GM12878 (cell line): ENCODE results near the gene CFAP410. TPM values are rescaled to one million over a fixed set of nuclear protein-coding genes. Genes with fewer than 3 reads are reported as not detected.

ENCODE experiments used
- ATAC-seq: fragments of 200-7000 bp; cut with Tn5 transposase; 3 replicates; pipeline ENCODE4 v1.9.1; 2020; ENCODE audit warnings: mild to moderate bottlenecking, moderate library complexity
- BruUV-seq: library from RNA; stranded (reverse); fragments of 400-500 nt; replicated peaks from 2 replicates; lab custom pipeline; 2021; lab: Mats Ljungman, UMichigan
- CTCF ChIA-PET: fragments of 300-600 bp; sonication (Branson Sonifier 250); formaldehyde crosslinking; extraction: SDS; loops from one replicate; lab custom pipeline; 2021; ENCODE audit warnings: inconsistent platforms; lab: Yijun Ruan, JAX
- POLR2A ChIA-PET: fragments of 350-600 bp; formaldehyde crosslinking; extraction: SDS; loops from one replicate; lab custom pipeline; 2021; ENCODE audit warnings: inconsistent platforms; lab: Charles Lee
- RAD21 ChIA-PET: fragments of 300-600 bp; sonication (Branson Sonifier 250); formaldehyde crosslinking; loops from one replicate; lab custom pipeline; 2023; ENCODE audit warnings: antibody characterized with exemption; ENCODE audit not compliant: unreplicated experiment; lab: Charles Lee
- SMC1A ChIA-PET: fragments of 300-600 bp; sonication (Branson Sonifier 250); formaldehyde crosslinking; loops from one replicate; lab custom pipeline; 2023; ENCODE audit not compliant: unreplicated experiment, uncharacterized antibody; lab: Charles Lee
- DNase-seq: peaks from one replicate; pipeline ENCODE4 v3.0.0-alpha.2; 2011; ENCODE audit warnings: low read depth, low spot score
- FAIRE-seq: peaks from 3 replicates; lab custom pipeline; 2011; peaks lifted over from hg19 to GRCh38; lab: Jason Lieb, UNC
- H2AFZ ChIP-seq: 2 replicates; pipeline ENCODE4 v1.6.0; 2011; ENCODE audit warnings: low read depth, low read length, control low read depth; ENCODE audit not compliant: control insufficient read depth
- H3K27ac ChIP-seq: 2 replicates; pipeline ENCODE4 v1.5.1; 2011; ENCODE audit warnings: control low read depth; ENCODE audit not compliant: control insufficient read depth, insufficient read depth
- H3K27me3 ChIP-seq, 2 experiments: replicated peaks in 1 of 2; 2 replicates each; pipeline versions ENCODE4 v1.6.0 to v1.6.1; 2011; ENCODE audit warnings: low read length in 1 of 2; ENCODE audit not compliant: control insufficient read depth in 2 of 2, insufficient read depth in 2 of 2
- H3K36me3 ChIP-seq, 2 experiments: 2 replicates each; pipeline ENCODE4 v1.5.1; 2011; ENCODE audit warnings: low read length in 1 of 2; ENCODE audit not compliant: control insufficient read depth in 2 of 2, insufficient read depth in 2 of 2
- H3K4me1 ChIP-seq: 2 replicates; pipeline ENCODE4 v1.6.1; 2011; ENCODE audit warnings: mild to moderate bottlenecking, low read length, moderate library complexity, mixed read lengths; ENCODE audit not compliant: control insufficient read depth, insufficient read depth
- H3K4me2 ChIP-seq: 2 replicates; pipeline ENCODE4 v1.6.0; 2011; ENCODE audit warnings: control low read depth; ENCODE audit not compliant: control insufficient read depth, insufficient read depth
- H3K4me3 ChIP-seq: fragments of 200-600 bp; sonication (generic); 2 replicates; pipeline ENCODE4 v1.5.1; 2016
- H3K79me2 ChIP-seq: 2 replicates; pipeline ENCODE4 v1.6.0; 2011; ENCODE audit warnings: low read length; ENCODE audit not compliant: control insufficient read depth, insufficient read depth
- H3K9ac ChIP-seq: 2 replicates; pipeline ENCODE4 v1.8.0; 2011; ENCODE audit warnings: low read length, control low read depth, mixed read lengths; ENCODE audit not compliant: control insufficient read depth, insufficient read depth
- H3K9me3 ChIP-seq: replicated peaks from 3 replicates; pipeline ENCODE4 v1.5.1; 2011; ENCODE audit warnings: mild to moderate bottlenecking, low read length; ENCODE audit not compliant: control insufficient read depth, insufficient read depth
- H4K20me1 ChIP-seq: 2 replicates; pipeline ENCODE4 v1.6.0; 2011; ENCODE audit not compliant: control insufficient read depth, insufficient read depth
- BACH1 ChIP-seq: fragments of 450-650 bp; IDR thresholded peaks from 2 replicates; pipeline ENCODE4 v1.6.1; 2017; ENCODE audit warnings: mild to moderate bottlenecking, borderline replicate concordance
- BHLHE40 ChIP-seq, 2 experiments: fragments of 450-650 bp in 1 of 2; IDR thresholded peaks; 2 replicates each; pipeline ENCODE4 v1.6.1; 2011 to 2017; ENCODE audit warnings: low read depth in 2 of 2, borderline replicate concordance in 1 of 2, improper control_type of control experiment in 1 of 2, low read length in 1 of 2, mild to moderate bottlenecking in 1 of 2
- NFYB ChIP-seq: IDR thresholded peaks from 2 replicates; pipeline ENCODE4 v1.6.1; 2011; ENCODE audit warnings: low read depth, mild to moderate bottlenecking, low read length, improper control_type of control experiment, moderate library complexity; ENCODE audit not compliant: insufficient read depth
- SMAD5 ChIP-seq: IDR thresholded peaks from 2 replicates; pipeline ENCODE4 v1.6.1; 2016; ENCODE audit warnings: antibody characterized with exemption, low read depth
- SREBF1 ChIP-seq: IDR thresholded peaks from 2 replicates; pipeline ENCODE4 v1.6.1; 2012; ENCODE audit warnings: mild to moderate bottlenecking, low read length
- SRF ChIP-seq, 2 experiments: IDR thresholded peaks; 2 replicates each; pipeline ENCODE4 v1.6.1; 2011; ENCODE audit warnings: low read depth in 2 of 2, low read length in 2 of 2, mild to moderate bottlenecking in 1 of 2, moderate library complexity in 1 of 2
- ZNF384 ChIP-seq: IDR thresholded peaks from 2 replicates; pipeline ENCODE4 v1.6.1; 2012; ENCODE audit warnings: low read depth, mild to moderate bottlenecking, low read length, improper control_type of control experiment, borderline replicate concordance
- WGBS: methylation state at CpG from one replicate; pipeline ENCODE4 v1.1.6; 2016; ENCODE audit warnings: low lambda C conversion rate; ENCODE audit not compliant: insufficient replicate concordance, insufficient coverage; ENCODE audit errors: missing lambda C conversion rate; 5-methylcytosine and 5-hydroxymethylcytosine counted together
- in situ Hi-C: fragments of 300-500 bp; cut with MboI; formaldehyde crosslinking; loops from 9 replicates; pipeline ENCODE4 v1.14.3; 2018; ENCODE audit warnings: mixed read lengths
- intact Hi-C: fragments of 100-400 bp; cut with micrococcal nuclease; formaldehyde crosslinking; loops from one replicate; pipeline ENCODE4 v1.14.2; 2022; ENCODE audit not compliant: unreplicated experiment
- polyA plus RNA-seq, 11 experiments: library from polyadenylated mRNA; depleted of rRNA in 4 of 11; unstranded in 6 of 11; stranded (reverse) in 5 of 11; fragments of >200 nt; fragmentation: Nextera tagmentation in 4 of 11; fragmentation: Illumina TruSeq in 1 of 11; extraction: Ambion mirVana in 4 of 11; extraction: Trizol in 1 of 11; gene quantifications; 1 replicate in 1 of 11; 2 replicates in 10 of 11; pipeline versions ENCODE4 v1.2.1 to v1.2.3, GENCODE V29; 2011 to 2016; ENCODE audit warnings: inconsistent platforms in 2 of 11, missing spikeins in 2 of 11, low read depth in 1 of 11
- total RNA-seq, 4 experiments: library from RNA; depleted of rRNA in 3 of 4; stranded (reverse); fragments of >200 nt in 3 of 4; fragmentation: Illumina TruSeq in 1 of 4; extraction: Trizol in 1 of 4; gene quantifications; 2 replicates each; pipeline versions ENCODE4 v1.2.1 to v1.2.3, GENCODE V29; 2013 to 2021

Gene CFAP410
- total and polyA plus RNA-seq, 10 of the 15 experiments (the other 5 are each of a cell fraction or from before 2014, with no cell fraction given): 0.14 to 24.8 (median 11.3) TPM

- intact Hi-C loops: no loop called here
- no peaks in the 10 kb centered on the region; a peak in 1 of 4 replicates for H3K36me3 ChIP-seq
- H3K9me3 ChIP-seq: peaks cover 6% of the 10 kb centered on the region; the same call in 1 of the 3 replicates
- H3K4me1 ChIP-seq: no peaks in the 10 kb centered on the region
- no peak for ATAC-seq
- DNase-seq: no peak
- CTCF ChIA-PET: no interaction called here
- no peak overlapping the region for H2AFZ ChIP-seq
- SMC1A ChIA-PET: no interaction called here
- no peak for FAIRE-seq
- no peaks in the 10 kb centered on the region for H4K20me1 ChIP-seq
- WGBS: 27% methylated on average over 2 of the region's 2 CpGs
- H3K27ac ChIP-seq: no peak overlapping the region
- in situ Hi-C loops: no loop called here
- POLR2A ChIA-PET: no interaction called here
- H3K9ac ChIP-seq: no peak overlapping the region
- no peak overlapping the region for H3K4me2 ChIP-seq
- TF ChIP-seq SRF (IDR thresholded peaks at IDR 0.05; ENCODE audit: low read depth in 2 of 2, low read length in 2 of 2) (no peak), SREBF1 (no peak), NFYB (no peak), ZNF384 (no peak), SMAD5 (no peak), BACH1 (no peak), BHLHE40 (IDR thresholded peaks at IDR 0.05; ENCODE audit: borderline replicate concordance in 1 of 2, low read depth in 2 of 2, low read length in 1 of 2) (no peak)
- H3K4me3 ChIP-seq: no peak overlapping the region
- no peaks in the 10 kb centered on the region for H3K27me3 ChIP-seq
- no TSS peak for BruUV-seq
- RAD21 ChIA-PET: no interaction called here
- H3K79me2 ChIP-seq: no peaks in the 10 kb centered on the region
These were observed 45.8 kb upstream of the CFAP410 start for GRCh38 chr21:44384968-44385367.

- in situ Hi-C loops: no loop called here
- H3K79me2 ChIP-seq: no peaks in the 10 kb centered on the region
- no peak for TF ChIP-seq SMAD5
- ATAC-seq (no peak), FAIRE-seq (no peak), DNase-seq (no peak)
- peaks cover 6% of the 10 kb centered on the region; the same call in 1 of the 3 replicates for H3K9me3 ChIP-seq
- H3K4me3 ChIP-seq: no peak overlapping the region
- no peak overlapping the region for H3K27ac ChIP-seq
- SMC1A ChIA-PET: no interaction called here
- POLR2A ChIA-PET: no interaction called here
- H3K4me1 ChIP-seq: no peaks in the 10 kb centered on the region
- H3K9ac ChIP-seq: no peak overlapping the region
- H2AFZ ChIP-seq: no peak overlapping the region
- H3K36me3 ChIP-seq: no peaks in the 10 kb centered on the region; a peak in 1 of 4 replicates
- RAD21 ChIA-PET: no interaction called here
- 67% methylated on average over 4 of the region's 4 CpGs for WGBS
- no peak overlapping the region for H3K4me2 ChIP-seq
- no TSS peak for BruUV-seq
- no peaks in the 10 kb centered on the region for H4K20me1 ChIP-seq
- intact Hi-C loops: no loop called here
- CTCF ChIA-PET: interaction anchor here (0.6 kb wide), 1 partner anchor 97 kb away, joined by 3 read pairs; no protein-coding TSS in a partner anchor
- H3K27me3 ChIP-seq: no peaks in the 10 kb centered on the region
These were observed 44.0 kb upstream of the CFAP410 start for GRCh38 chr21:44383216-44383615.
